Hematopoietic multipotent progenitor cell treated with erythropoietin and hydrocortisone succinate and interleukin-3 and kit ligand, for 6 days (in vitro differentiated cells): ENCODE data around the gene PGA3.

Source experiments
- DNase-seq: peaks from one replicate; pipeline ENCODE4 v3.0.0-alpha.2; 2015

Gene PGA3

GRCh38 chr11:61254403-61255025 lies 51.2 kb downstream of the PGA3 start:
- DNase-seq = peak; percentile 89

- DNase-seq = peak; percentile 48
Measured at GRCh38 chr11:61256710-61257482, 53.6 kb downstream of the PGA3 start.

- no peak for DNase-seq
Measured at GRCh38 chr11:61258546-61258945, 55.2 kb downstream of the PGA3 start.

- no peak for DNase-seq
Measured at GRCh38 chr11:61259363-61259762, 56.0 kb downstream of the PGA3 start.
